H9 (cell line): ENCODE data around the gene PRSS23. TPM values are rescaled to one million over a fixed set of nuclear protein-coding genes. Genes with fewer than 3 reads are reported as not detected.

Experiments
- DNase-seq: peaks from one replicate; pipeline ENCODE4 v3.0.0-alpha.2; 2017
- H2AFZ ChIP-seq: one replicate; pipeline ENCODE4 v1.6.1; 2013; ENCODE audit warnings: mild to moderate bottlenecking, low read length, control low read depth, moderate library complexity
- H2AK5ac ChIP-seq: 2 replicates; pipeline ENCODE4 v1.6.1; 2013; ENCODE audit warnings: low read length, control low read depth, mixed read lengths; ENCODE audit not compliant: insufficient read length
- H2BK120ac ChIP-seq: one replicate; pipeline ENCODE4 v1.6.1; 2013; ENCODE audit warnings: low read depth, mild to moderate bottlenecking, low read length, control low read depth, inconsistent platforms; ENCODE audit not compliant: poor library complexity, severe bottlenecking
- H2BK12ac ChIP-seq: 2 replicates; pipeline ENCODE4 v1.6.1; 2013; ENCODE audit warnings: low read length, control low read depth, mixed read lengths, low read depth; ENCODE audit not compliant: insufficient read length
- H2BK15ac ChIP-seq: 2 replicates; pipeline ENCODE4 v1.6.1; 2013; ENCODE audit warnings: low read depth, low read length, control low read depth
- H2BK20ac ChIP-seq: one replicate; pipeline ENCODE4 v1.6.1; 2013; ENCODE audit warnings: low read depth, mild to moderate bottlenecking, low read length, control low read depth, inconsistent platforms; ENCODE audit not compliant: poor library complexity, severe bottlenecking
- H2BK5ac ChIP-seq: 2 replicates; pipeline ENCODE4 v1.6.1; 2013; ENCODE audit warnings: low read length, control low read depth, mixed read lengths; ENCODE audit not compliant: insufficient read length
- H3K14ac ChIP-seq: 2 replicates; pipeline ENCODE4 v1.6.1; 2013; ENCODE audit warnings: low read length, control low read depth; ENCODE audit not compliant: insufficient read depth
- H3K18ac ChIP-seq: 2 replicates; pipeline ENCODE4 v1.6.1; 2013; ENCODE audit warnings: low read depth, mild to moderate bottlenecking, mixed read lengths, low read length, control low read depth; ENCODE audit not compliant: insufficient read length
- H3K23ac ChIP-seq: 2 replicates; pipeline ENCODE4 v1.6.1; 2013; ENCODE audit warnings: low read length, control low read depth, mixed read lengths, low read depth; ENCODE audit not compliant: insufficient read length
- H3K23me2 ChIP-seq: 2 replicates; pipeline ENCODE4 v1.6.1; 2013; ENCODE audit warnings: low read depth, mild to moderate bottlenecking, mixed read lengths, low read length, control low read depth; ENCODE audit not compliant: insufficient read length, poor library complexity, severe bottlenecking
- H3K27ac ChIP-seq: 2 replicates; pipeline ENCODE4 v1.5.1; 2013; ENCODE audit warnings: low read length, control low read depth, mixed read lengths, low read depth; ENCODE audit not compliant: insufficient read length
- H3K27me3 ChIP-seq: 2 replicates; pipeline ENCODE4 v1.6.1; 2013; ENCODE audit warnings: low read length, control low read depth, inconsistent platforms; ENCODE audit not compliant: insufficient read depth
- H3K4ac ChIP-seq: 2 replicates; pipeline ENCODE4 v1.6.1; 2013; ENCODE audit warnings: low read depth, mild to moderate bottlenecking, control low read depth, inconsistent platforms, low read length, moderate library complexity
- H3K4me1 ChIP-seq: 2 replicates; pipeline ENCODE4 v1.6.1; 2013; ENCODE audit warnings: low read length, control low read depth, inconsistent platforms; ENCODE audit not compliant: insufficient read depth
- H3K4me2 ChIP-seq: 2 replicates; pipeline ENCODE4 v1.6.1; 2013; ENCODE audit warnings: low read length, control low read depth, mixed read lengths; ENCODE audit not compliant: insufficient read length, insufficient read depth
- H3K56ac ChIP-seq: 2 replicates; pipeline ENCODE4 v1.6.1; 2013; ENCODE audit warnings: low read depth, mild to moderate bottlenecking, mixed read lengths, low read length, control low read depth; ENCODE audit not compliant: insufficient read length
- H3K79me1 ChIP-seq: 2 replicates; pipeline ENCODE4 v1.6.1; 2013; ENCODE audit warnings: low read depth, mild to moderate bottlenecking, moderate library complexity, low read length, control low read depth, inconsistent platforms; ENCODE audit not compliant: insufficient read depth, poor library complexity, severe bottlenecking
- H3K79me2 ChIP-seq: 2 replicates; pipeline ENCODE4 v1.6.1; 2013; ENCODE audit warnings: low read length, control low read depth, inconsistent platforms; ENCODE audit not compliant: insufficient read depth
- H3K9ac ChIP-seq: 2 replicates; pipeline ENCODE4 v1.6.1; 2013; ENCODE audit warnings: low read length, control low read depth, mixed read lengths; ENCODE audit not compliant: insufficient read length; ENCODE audit errors: extremely low read depth
- H3K9me3 ChIP-seq: one replicate; pipeline ENCODE4 v1.6.1; 2013; ENCODE audit warnings: low read depth, low read length, inconsistent platforms; ENCODE audit not compliant: control insufficient read depth
- H3T11ph ChIP-seq: one replicate; pipeline ENCODE4 v1.6.1; 2013; ENCODE audit warnings: mild to moderate bottlenecking, low read length, control low read depth, inconsistent platforms
- H4K20me1 ChIP-seq: one replicate; pipeline ENCODE4 v1.6.1; 2013; ENCODE audit not compliant: control insufficient read depth, insufficient read length, insufficient read depth
- H4K5ac ChIP-seq: 2 replicates; pipeline ENCODE4 v1.6.1; 2013; ENCODE audit warnings: low read depth, mild to moderate bottlenecking, mixed read lengths, low read length, control low read depth; ENCODE audit not compliant: insufficient read length
- H4K8ac ChIP-seq: replicated peaks from 2 replicates; pipeline ENCODE4 v1.6.1; 2013; ENCODE audit warnings: low read length, control low read depth, mixed read lengths, low read depth; ENCODE audit not compliant: insufficient read length
- H4K91ac ChIP-seq: 2 replicates; pipeline ENCODE4 v1.6.1; 2013; ENCODE audit warnings: low read depth, mild to moderate bottlenecking, moderate library complexity, mixed read lengths, low read length, control low read depth; ENCODE audit not compliant: insufficient read length
- H3K27ac Mint-ChIP-seq, 3 experiments: 2 replicates in 2 of 3; 3 replicates in 1 of 3; pipeline ENCODE4 v1.8.0; 2020 to 2021; ENCODE audit warnings: mixed read lengths in 3 of 3, mild to moderate bottlenecking in 1 of 3, moderate library complexity in 1 of 3
- H3K27me3 Mint-ChIP-seq: 2 replicates; pipeline ENCODE4 v1.8.0; 2021; ENCODE audit warnings: low read depth, mild to moderate bottlenecking, moderate library complexity, mixed read lengths
- H3K36me3 Mint-ChIP-seq, 3 experiments: 2 replicates in 2 of 3; 3 replicates in 1 of 3; pipeline ENCODE4 v1.8.0; 2020 to 2021; ENCODE audit warnings: low read depth in 3 of 3, mixed read lengths in 3 of 3; ENCODE audit not compliant: insufficient read depth in 1 of 3
- H3K4me1 Mint-ChIP-seq, 2 experiments: 2 replicates each; pipeline ENCODE4 v1.8.0; 2020; ENCODE audit warnings: mixed read lengths in 2 of 2
- H3K4me3 Mint-ChIP-seq, 2 experiments: 2 replicates in 1 of 2; 3 replicates in 1 of 2; pipeline ENCODE4 v1.8.0; 2020 to 2021; ENCODE audit warnings: mild to moderate bottlenecking in 2 of 2, mixed read lengths in 2 of 2, moderate library complexity in 1 of 2
- H3K9me3 Mint-ChIP-seq, 2 experiments: 2 replicates in 1 of 2; 3 replicates in 1 of 2; pipeline ENCODE4 v1.8.0; 2020; ENCODE audit warnings: mild to moderate bottlenecking in 2 of 2, mixed read lengths in 2 of 2, moderate library complexity in 1 of 2
- CTCF ChIP-seq: fragments of 200-600 bp; sonication (generic); conservative IDR thresholded peaks from 3 replicates; pipeline ENCODE4 v1.8.0; 2021; ENCODE audit warnings: antibody characterized with exemption, mild to moderate bottlenecking
- WGBS: extraction: QIAGEN DNeasy Blood & Tissue Kit; methylation state at CpG from one replicate; pipeline ENCODE4 v1.1.7; 2013; ENCODE audit warnings: missing lambda C conversion rate, low lambda C conversion rate, mixed read lengths; ENCODE audit not compliant: insufficient read length; ENCODE audit errors: extremely low coverage; 5-methylcytosine and 5-hydroxymethylcytosine counted together
- total RNA-seq: library from RNA; stranded (reverse); gene quantifications from 2 replicates; pipeline ENCODE4 v1.2.1, GENCODE V29; 2021

Gene PRSS23
- total RNA-seq, 1 experiment from 2014 or later = 6.9 TPM

- Mint-ChIP-seq H3K9me3 (peaks cover 5% of the 10 kb centered on the region in 2 experiments; a peak in 3 of 5 replicates), H3K4me3 (no peak overlapping the region), H3K27ac (no peak overlapping the region), H3K4me1 (peaks cover 0 to 6% of the 10 kb centered on the region in 2 experiments; a peak in 1 of 4 replicates), H3K27me3 (peaks cover 2% of the 10 kb centered on the region), H3K36me3 (no peaks in the 10 kb centered on the region; a peak in 1 of 7 replicates)
- no peak for TF ChIP-seq CTCF
- no peak overlapping the region for H2BK20ac ChIP-seq
- no peaks in the 10 kb centered on the region for H3K9me3 ChIP-seq
- no CpG with 5 or more reads among the region's 3 CpGs for WGBS
- no peak overlapping the region for H3K9ac ChIP-seq
- H2AK5ac ChIP-seq = no peak overlapping the region
- no peak overlapping the region for H3K4ac ChIP-seq
- no peak for DNase-seq
- no peaks in the 10 kb centered on the region for H4K20me1 ChIP-seq
- no peak overlapping the region for H2BK15ac ChIP-seq
- no peaks in the 10 kb centered on the region for H3K23me2 ChIP-seq
- H3K4me2 ChIP-seq = no peak overlapping the region
- H3K27me3 ChIP-seq = no peaks in the 10 kb centered on the region
- no peaks in the 10 kb centered on the region for H3K4me1 ChIP-seq
- no peak overlapping the region for H3K14ac ChIP-seq
- H2BK5ac ChIP-seq = no peak overlapping the region
- H3T11ph ChIP-seq = no peak overlapping the region
- no peak overlapping the region for H2BK120ac ChIP-seq
- no peaks in the 10 kb centered on the region for H3K79me1 ChIP-seq
- H3K27ac ChIP-seq = no peak overlapping the region
- no peak overlapping the region for H2AFZ ChIP-seq
- H2BK12ac ChIP-seq = no peak overlapping the region
- H3K18ac ChIP-seq = no peak overlapping the region
- H4K5ac ChIP-seq = no peak overlapping the region
- H3K56ac ChIP-seq = no peak overlapping the region
- no peak overlapping the region for H4K91ac ChIP-seq
- no peak overlapping the region for H4K8ac ChIP-seq
- H3K79me2 ChIP-seq = no peaks in the 10 kb centered on the region
- no peak overlapping the region for H3K23ac ChIP-seq
Measured at GRCh38 chr11:86753459-86753858, 46.9 kb upstream of the PRSS23 start.
